Measurements from ENCODE around the gene IL31.
"Not testable (repeated sequence)": the region's sequence is repeated elsewhere in the genome, so short reads cannot be mapped to it uniquely, and the experiment has no call there.

The IL31 gene

GRCh38 chr12:122174155-122174845, at the start of gene IL31:
Gene IL31, minus strand, starts transcription at chr12:122174221. Its CDS starts 49 bp downstream, at chr12:122174172.
- no peak for DNase-seq

GRCh38 chr12:122216445-122216844, 42.4 kb upstream of the IL31 start:
- no peak for DNase-seq

DNA sequence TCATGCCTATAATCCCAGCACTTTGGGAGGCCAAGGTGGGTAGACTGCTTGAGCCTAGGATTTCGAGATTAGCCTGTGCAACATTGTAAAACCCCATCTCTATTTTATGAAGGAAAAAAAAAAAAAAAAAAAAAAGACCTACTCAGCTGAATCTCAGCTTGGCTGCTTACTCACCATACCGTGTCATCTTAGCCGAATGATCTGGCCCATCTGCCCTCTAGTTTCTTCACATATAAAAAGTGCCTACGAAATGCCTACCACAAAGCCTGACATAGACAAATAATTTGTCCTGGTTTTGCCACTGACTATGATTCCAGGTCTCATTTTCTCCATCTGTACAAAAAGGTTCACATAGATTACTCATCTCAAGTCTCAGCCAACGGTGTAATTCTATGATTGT, 41.8 kb upstream of the IL31 start:
- no peak for DNase-seq

- no peak for DNase-seq
Measured at GRCh38 chr12:122208073-122208820, 34.2 kb upstream of the IL31 start.

GRCh38 chr12:122207391-122207790, 33.4 kb upstream of the IL31 start:
- DNase-seq, result no peak

DNA sequence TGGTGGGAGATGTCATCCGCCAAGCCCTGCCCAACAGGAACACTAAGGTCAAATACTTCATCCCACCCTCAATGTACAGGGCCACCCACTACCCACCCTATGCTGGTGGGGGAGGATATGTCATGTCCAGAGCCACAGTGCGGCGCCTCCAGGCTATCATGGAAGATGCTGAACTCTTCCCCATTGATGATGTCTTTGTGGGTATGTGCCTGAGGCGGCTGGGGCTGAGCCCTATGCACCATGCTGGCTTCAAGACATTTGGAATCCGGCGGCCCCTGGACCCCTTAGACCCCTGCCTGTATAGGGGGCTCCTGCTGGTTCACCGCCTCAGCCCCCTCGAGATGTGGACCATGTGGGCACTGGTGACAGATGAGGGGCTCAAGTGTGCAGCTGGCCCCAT, 33.0 kb upstream of the IL31 start:
- DNase-seq, result no peak

DNA sequence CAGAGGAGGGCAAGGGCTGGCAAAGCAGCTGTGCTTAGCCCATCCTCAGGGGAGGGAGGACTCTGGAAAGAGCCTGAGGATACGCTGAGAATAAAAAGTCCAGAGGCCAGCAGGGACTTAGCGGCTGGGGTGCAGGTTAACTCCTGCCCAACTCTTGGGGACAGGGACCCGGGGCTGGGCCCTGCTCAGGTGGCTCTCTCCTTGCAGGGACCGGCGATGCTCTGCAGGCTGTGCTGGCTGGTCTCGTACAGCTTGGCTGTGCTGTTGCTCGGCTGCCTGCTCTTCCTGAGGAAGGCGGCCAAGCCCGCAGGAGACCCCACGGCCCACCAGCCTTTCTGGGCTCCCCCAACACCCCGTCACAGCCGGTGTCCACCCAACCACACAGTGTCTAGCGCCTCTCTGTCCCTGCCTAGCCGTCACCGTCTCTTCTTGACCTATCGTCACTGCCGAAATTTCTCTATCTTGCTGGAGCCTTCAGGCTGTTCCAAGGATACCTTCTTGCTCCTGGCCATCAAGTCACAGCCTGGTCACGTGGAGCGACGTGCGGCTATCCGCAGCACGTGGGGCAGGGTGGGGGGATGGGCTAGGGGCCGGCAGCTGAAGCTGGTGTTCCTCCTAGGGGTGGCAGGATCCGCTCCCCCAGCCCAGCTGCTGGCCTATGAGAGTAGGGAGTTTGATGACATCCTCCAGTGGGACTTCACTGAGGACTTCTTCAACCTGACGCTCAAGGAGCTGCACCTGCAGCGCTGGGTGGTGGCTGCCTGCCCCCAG, 32.3 kb upstream of the IL31 start:
- no peak for DNase-seq

- DNase-seq, result no peak
Measured at GRCh38 chr12:122205053-122205925, 31.3 kb upstream of the IL31 start.

DNA sequence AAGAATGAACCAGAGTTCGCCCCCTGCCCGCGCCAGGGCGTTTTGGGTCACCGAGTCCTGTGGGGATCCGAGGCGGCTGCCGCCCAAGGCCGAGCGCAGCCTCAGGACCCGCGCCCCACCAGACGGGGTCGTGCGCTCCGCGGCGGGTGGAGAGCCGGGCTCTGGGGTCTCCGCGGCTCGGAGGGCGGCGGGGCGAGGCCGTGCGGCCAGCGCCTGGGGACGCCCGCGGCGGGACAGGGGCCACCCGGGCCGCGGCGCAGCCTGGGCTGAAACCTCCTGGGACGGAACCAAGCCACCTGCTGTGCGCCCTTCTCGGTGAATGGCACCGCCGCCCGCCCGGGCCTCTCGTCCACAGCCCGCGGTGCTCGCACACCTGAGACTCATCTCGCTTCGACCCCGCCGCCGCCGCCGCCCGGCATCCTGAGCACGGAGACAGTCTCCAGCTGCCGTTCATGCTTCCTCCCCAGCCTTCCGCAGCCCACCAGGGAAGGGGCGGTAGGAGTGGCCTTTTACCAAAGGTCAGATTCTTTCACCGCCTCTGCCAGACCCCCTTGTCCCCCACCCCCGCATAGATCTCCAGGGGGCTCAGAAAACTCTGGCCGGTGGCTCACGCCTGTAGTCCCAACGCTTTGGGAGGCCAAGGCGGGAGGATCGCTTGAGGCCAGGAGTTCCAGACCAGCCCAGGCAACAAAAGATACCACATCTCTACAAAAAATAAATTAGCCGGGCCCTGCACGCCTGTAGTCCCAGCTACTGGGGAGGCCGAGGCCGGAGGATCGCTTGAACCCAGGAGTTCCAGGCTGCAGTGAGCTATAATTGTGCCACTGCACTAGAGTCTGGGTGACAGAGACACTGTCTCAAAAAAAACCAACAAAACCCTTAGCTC, 30.4 kb upstream of the IL31 start:
- DNase-seq, result no peak

DNA sequence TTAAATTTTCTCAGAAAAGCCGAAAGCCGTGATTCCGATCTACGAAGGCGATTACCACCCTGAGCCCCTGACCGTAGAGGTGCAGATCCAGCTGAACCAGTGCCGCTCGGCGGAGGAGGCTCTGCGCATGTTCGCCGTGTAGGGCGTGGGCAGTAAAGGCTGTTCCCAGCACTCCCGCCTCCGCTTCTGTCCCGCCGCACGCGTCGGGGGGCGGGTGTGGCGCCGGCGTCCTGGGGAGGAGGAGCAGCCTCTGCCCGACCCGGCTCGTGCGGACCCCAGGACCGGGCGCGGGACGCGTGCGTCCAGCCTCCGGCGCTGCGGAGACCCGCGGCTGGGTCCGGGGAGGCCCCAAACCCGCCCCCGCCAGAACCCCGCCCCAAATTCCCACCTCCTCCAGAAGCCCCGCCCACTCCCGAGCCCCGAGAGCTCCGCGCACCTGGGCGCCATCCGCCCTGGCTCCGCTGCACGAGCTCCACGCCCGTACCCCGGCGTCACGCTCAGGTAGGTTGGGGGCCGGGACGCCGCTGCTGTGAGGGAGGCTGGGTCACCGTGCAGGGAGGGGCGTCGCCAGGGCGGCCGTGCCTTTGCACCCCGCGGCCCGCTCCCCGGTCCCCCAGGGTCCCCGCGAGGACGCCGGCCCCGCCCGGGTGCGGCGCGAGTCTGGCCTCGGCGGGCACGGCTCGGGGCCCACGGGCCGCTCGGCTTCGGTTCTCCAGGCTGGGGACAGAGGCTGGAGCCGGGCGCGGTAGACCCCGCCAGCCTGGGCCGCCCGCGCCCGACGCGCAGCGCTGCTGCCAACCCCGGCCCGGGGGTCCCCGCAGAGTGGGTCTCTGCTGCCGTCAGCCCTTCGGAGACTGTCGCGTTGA, 29.5 kb upstream of the IL31 start, which contains the start of gene B3GNT4:
Gene B3GNT4, plus strand, starts transcription at position 409 of the 866 bp plus-strand sequence. CDS start 910 bp downstream, outside the sequence.
- peak; percentile 53 for DNase-seq

DNA sequence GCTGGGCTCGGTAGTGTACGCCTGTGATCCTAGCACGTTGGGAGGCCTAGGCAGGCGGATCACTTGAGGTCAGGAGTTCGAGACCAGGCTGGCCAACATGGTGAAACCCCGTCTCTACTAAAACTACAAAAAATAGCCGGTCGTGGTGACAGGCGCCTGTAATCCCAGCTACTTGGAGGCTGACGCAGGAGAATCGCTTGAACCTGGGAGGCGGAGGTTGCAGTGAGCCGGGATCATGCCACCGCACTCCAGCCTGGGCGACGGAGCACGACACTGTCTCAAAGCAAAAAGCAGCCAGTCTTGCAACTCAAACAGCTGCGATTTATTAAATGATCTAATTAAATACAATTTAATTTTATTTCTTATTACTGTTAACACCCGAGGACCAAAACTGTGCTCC, 28.8 kb upstream of the IL31 start:
- not testable (repeated sequence) for DNase-seq

DNA sequence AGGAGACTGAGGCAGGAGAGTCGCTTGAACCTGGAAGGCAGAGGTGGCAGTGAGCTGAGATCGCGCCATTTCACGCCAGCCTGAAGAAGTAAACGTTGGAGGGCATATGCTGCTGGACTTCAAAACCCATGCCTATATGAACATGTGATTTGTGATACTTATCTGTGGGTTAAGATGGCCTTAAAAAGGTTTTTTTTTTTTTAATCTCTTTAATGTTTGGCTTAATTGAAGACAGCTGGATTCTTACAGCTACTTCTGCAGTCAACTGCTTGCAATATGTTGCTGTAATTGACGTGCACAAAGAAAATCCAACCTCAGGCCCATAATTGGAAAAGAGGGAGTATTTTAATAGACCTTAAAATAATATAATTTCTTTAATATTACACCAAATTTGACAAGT, 28.0 kb upstream of the IL31 start:
- no peak for DNase-seq

GRCh38 chr12:122201381-122201780, 27.4 kb upstream of the IL31 start:
- DNase-seq, result no peak

GRCh38 chr12:122200541-122201175, 26.6 kb upstream of the IL31 start:
- no peak for DNase-seq

DNA sequence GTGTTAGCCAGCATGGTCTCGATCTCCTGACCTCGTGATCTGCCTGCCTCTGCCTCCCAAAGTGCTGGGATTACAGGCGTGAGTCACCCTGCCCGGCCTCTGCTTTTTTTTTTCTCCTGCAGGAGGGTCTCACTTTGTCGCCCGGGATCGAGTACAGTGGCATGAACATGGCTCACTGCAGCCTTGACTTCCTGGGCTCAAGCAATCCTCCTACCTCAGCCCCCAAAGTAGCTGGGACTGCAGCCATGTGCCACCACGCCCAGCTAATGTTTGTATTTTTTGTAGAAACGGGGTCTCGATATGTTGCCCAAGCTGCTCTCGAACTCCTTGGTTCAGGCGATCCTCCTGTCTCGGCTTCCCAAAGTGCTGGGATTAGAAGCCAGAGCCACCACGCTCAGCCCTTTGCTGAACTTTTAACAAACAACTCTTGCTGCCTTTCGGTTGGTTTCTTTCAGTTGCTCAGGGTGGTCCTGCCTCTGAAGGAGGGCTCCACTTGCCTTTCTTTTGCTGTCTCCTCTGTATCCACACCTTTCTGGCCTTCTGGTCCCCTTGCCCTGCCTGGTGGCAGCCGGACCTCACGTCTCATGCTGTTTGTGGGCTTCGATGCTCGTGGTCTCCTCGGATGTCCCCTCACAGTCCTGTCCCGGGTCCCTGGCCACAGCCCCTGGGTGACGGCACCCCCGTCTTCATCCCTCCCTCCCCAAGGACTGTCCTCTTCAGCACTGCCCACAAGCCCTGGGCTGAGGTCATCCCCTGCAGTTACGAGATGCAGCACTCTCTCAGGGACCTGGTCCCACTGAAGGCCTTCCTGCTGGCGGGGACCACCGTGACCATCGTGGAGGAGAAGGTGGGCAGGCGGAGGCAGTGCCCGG, 25.7 kb upstream of the IL31 start:
- no peak for DNase-seq

- no peak for DNase-seq
Measured at GRCh38 chr12:122197612-122197966, 23.6 kb upstream of the IL31 start.

DNA sequence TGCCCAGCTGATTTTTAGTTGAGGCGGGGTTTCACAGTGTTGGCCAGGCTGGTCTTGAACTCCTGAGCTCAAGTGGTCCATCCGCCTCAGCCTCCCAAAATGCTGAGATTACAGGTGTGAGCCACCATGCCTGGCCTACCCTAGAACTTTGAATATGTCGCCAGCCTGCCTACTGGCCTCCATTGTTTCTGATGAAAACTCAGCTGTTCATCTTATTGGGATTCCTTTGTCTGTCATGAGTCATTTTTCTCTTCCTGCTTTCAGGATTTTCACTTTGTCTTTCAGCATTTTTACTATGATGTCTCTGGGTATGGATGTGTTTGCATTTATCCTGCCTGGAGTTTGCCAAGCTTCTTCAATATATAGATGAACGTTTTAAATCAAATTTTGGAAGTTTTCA, 21.4 kb upstream of the IL31 start:
- no peak for DNase-seq

DNA sequence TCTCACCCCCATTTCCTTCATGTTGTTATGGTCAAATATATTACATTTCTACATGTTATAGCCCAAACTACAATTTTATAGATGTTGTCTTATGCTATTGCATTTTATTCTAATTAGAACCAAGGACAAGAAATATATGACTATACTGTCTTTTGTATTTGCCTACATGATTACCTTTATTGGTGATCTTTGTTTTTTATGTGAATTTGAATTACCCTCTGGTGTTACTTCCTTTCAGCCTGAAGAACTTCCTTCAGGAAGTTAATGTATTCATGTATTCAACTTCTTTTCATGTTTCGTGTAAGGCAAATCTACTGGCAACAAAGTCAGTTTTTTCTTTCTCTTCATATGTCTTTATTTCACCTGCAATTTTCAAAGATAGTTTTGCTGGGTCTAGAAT, 20.8 kb upstream of the IL31 start:
- no peak for DNase-seq

GRCh38 chr12:122192441-122192840, 18.4 kb upstream of the IL31 start:
- DNase-seq, result no peak

All from fibroblast of skin of right biceps (primary cell).